Right lobe of liver (tissue), 4 donors: ENCODE measurements around the gene ZNF134.

Experiments
- CTCF ChIP-seq, 4 donors: fragments of 200-600 bp in 3 of 4; fragments of 450-650 bp in 1 of 4; IDR thresholded peaks; one replicate each; pipeline versions ENCODE4 v1.5.1 to v1.8.0; 2016 to 2022; ENCODE audit warnings: antibody characterized with exemption in 4 of 4, mild to moderate bottlenecking in 2 of 4
- POLR2A ChIP-seq: fragments of 450-650 bp; IDR thresholded peaks from one replicate; pipeline ENCODE4 v1.6.1; 2017; ENCODE audit warnings: antibody characterized with exemption, mild to moderate bottlenecking
- donor health status: DM: no; HTN: no; CAD: no.
- donor health status: DM: no; HTN: no; CAD: no.
- donor health status: DM: no; HTN: yes; CAD: no.

GRCh38 chr19:57599761-57600383, 14.2 kb upstream of the ZNF134 start, which contains the start of gene ZNF530:
- no peak for TF ChIP-seq CTCF (IDR thresholded peaks at IDR 0.05)
- no peak for TF ChIP-seq POLR2A
